C4-2B (cell line): Measurements from ENCODE around the gene CD47.

ENCODE experiments used
- ZFX ChIP-seq: fragments of 450-650 bp; IDR thresholded peaks from 2 replicates; pipeline ENCODE4 v1.6.1; 2017
- TF ChIP-seq, protein P1 (sequence below): fragments of 450-650 bp; conservative IDR thresholded peaks from 2 replicates; pipeline ENCODE4 v1.5.1; 2017; ENCODE audit warnings: mild to moderate bottlenecking

DNA sequence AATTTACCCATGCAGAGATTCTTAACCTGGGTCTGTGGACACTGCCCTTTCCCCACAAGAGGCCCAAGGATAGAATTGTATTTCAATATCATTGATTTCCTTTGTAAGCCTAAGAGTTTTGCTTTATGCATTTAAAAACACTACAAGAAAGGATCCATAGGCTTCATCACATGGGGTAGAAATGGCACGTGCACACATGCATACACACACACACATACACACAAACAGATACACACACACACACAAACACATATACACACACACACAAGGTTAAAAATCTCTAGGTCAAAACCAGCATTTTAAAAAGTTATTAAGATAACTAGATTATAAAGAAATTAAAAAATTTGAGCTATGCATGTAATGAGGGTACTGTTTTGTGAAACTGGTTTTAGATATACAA lies 35.5 kb upstream of the CD47 start:
- TF ChIP-seq, protein P1, sequence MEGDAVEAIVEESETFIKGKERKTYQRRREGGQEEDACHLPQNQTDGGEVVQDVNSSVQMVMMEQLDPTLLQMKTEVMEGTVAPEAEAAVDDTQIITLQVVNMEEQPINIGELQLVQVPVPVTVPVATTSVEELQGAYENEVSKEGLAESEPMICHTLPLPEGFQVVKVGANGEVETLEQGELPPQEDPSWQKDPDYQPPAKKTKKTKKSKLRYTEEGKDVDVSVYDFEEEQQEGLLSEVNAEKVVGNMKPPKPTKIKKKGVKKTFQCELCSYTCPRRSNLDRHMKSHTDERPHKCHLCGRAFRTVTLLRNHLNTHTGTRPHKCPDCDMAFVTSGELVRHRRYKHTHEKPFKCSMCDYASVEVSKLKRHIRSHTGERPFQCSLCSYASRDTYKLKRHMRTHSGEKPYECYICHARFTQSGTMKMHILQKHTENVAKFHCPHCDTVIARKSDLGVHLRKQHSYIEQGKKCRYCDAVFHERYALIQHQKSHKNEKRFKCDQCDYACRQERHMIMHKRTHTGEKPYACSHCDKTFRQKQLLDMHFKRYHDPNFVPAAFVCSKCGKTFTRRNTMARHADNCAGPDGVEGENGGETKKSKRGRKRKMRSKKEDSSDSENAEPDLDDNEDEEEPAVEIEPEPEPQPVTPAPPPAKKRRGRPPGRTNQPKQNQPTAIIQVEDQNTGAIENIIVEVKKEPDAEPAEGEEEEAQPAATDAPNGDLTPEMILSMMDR = no peak
- TF ChIP-seq ZFX = no peak
